ENCODE results near the gene ITFG2.

DNA sequence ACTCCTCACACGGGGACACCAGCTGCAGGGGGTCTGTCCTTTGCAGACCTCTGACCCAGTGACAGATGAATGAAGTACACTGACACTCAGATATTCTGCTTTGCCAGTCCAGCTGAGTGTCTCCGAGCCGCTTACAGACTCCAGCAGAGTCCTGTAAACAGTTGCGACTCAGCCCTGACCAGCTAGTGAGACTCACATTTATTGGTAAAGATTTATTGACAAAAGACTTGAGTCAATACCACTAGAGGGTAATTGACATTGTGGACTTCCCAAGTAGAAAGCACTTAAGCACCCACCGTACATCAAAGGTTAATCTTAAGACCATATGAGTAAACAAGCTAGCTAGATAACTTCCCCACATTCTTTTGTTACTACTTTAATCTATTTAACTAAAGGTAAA, 27.5 kb upstream of the ITFG2 start:
- TF ChIP-seq, protein P1, sequence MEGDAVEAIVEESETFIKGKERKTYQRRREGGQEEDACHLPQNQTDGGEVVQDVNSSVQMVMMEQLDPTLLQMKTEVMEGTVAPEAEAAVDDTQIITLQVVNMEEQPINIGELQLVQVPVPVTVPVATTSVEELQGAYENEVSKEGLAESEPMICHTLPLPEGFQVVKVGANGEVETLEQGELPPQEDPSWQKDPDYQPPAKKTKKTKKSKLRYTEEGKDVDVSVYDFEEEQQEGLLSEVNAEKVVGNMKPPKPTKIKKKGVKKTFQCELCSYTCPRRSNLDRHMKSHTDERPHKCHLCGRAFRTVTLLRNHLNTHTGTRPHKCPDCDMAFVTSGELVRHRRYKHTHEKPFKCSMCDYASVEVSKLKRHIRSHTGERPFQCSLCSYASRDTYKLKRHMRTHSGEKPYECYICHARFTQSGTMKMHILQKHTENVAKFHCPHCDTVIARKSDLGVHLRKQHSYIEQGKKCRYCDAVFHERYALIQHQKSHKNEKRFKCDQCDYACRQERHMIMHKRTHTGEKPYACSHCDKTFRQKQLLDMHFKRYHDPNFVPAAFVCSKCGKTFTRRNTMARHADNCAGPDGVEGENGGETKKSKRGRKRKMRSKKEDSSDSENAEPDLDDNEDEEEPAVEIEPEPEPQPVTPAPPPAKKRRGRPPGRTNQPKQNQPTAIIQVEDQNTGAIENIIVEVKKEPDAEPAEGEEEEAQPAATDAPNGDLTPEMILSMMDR (optimal IDR thresholded peaks at IDR 0.05 in 1 of 3, IDR thresholded peaks at IDR 0.05 in 1 of 3, conservative IDR thresholded peaks at IDR 0.05 in 1 of 3; ENCODE audit: extremely low read depth in 1 of 3, insufficient read depth in 2 of 3, low read length in 3 of 3): no peak
- no peak for TF ChIP-seq EZH2 (IDR thresholded peaks at IDR 0.05; ENCODE audit: low read length)
